HEK293 (cell line): ENCODE results near the gene CELSR1.

Experiments used
- CTCF ChIA-PET: fragments of 350-600 bp; formaldehyde crosslinking; extraction: SDS; loops from one replicate; lab custom pipeline; 2021; ENCODE audit warnings: antibody characterized with exemption; lab: Yijun Ruan, JAX
- POLR2A ChIA-PET: fragments of 300-600 bp; formaldehyde crosslinking; extraction: SDS; loops from one replicate; lab custom pipeline; 2020; ENCODE audit warnings: antibody characterized with exemption, inconsistent platforms; lab: Yijun Ruan, JAX
- H3K27ac ChIP-seq: fragments of 200-500 bp; sonication (Bioruptor generic); 2 replicates; pipeline ENCODE4 v1.5.1; 2014; ENCODE audit warnings: low read depth, low read length, control low read depth, inconsistent platforms; ENCODE audit errors: extremely low read depth
- H3K36me3 ChIP-seq, 2 experiments: fragments of 200-500 bp in 1 of 2; sonication (Bioruptor generic) in 1 of 2; 1 replicate in 1 of 2; 2 replicates in 1 of 2; pipeline ENCODE4 v1.5.1; 2014 to 2017; ENCODE audit warnings: inconsistent platforms in 2 of 2, low read length in 2 of 2; ENCODE audit not compliant: control insufficient read depth in 2 of 2, insufficient read depth in 1 of 2
- H3K4me1 ChIP-seq: fragments of 200-500 bp; sonication (Bioruptor generic); 2 replicates; pipeline ENCODE4 v1.5.1; 2014; ENCODE audit warnings: mild to moderate bottlenecking, low read length, inconsistent platforms; ENCODE audit not compliant: control insufficient read depth, insufficient read depth
- H3K4me3 ChIP-seq: 2 replicates; pipeline ENCODE4 v1.5.1; 2011; ENCODE audit warnings: low read depth, mild to moderate bottlenecking, control low read depth, low read length, moderate library complexity
- H3K9me3 ChIP-seq: fragments of 200-500 bp; sonication (Bioruptor generic); 2 replicates; pipeline ENCODE4 v1.5.1; 2014; ENCODE audit warnings: low read depth, low read length, inconsistent platforms; ENCODE audit not compliant: control insufficient read depth, insufficient read depth
- BCL11A ChIP-seq: fragments of 450-650 bp; formaldehyde crosslinking; IDR thresholded peaks from 2 replicates; pipeline ENCODE4 v1.5.1; 2016; ENCODE audit warnings: low read depth, missing biosample characterization, missing genetic modification characterization
- FEZF1 ChIP-seq: fragments of 450-650 bp; formaldehyde crosslinking; IDR thresholded peaks from 2 replicates; pipeline ENCODE4 v1.5.1; 2016; ENCODE audit warnings: missing biosample characterization, missing genetic modification characterization
- KLF7 ChIP-seq: fragments of 450-650 bp; formaldehyde crosslinking; IDR thresholded peaks from 2 replicates; pipeline ENCODE4 v1.5.1; 2016; ENCODE audit warnings: missing biosample characterization, missing genetic modification characterization, borderline replicate concordance
- KLF8 ChIP-seq: fragments of 450-650 bp; formaldehyde crosslinking; IDR thresholded peaks from 2 replicates; pipeline ENCODE4 v1.5.1; 2016; ENCODE audit warnings: missing biosample characterization, missing genetic modification characterization
- REPIN1 ChIP-seq: fragments of 450-650 bp; formaldehyde crosslinking; IDR thresholded peaks from 2 replicates; pipeline ENCODE4 v1.5.1; 2017; ENCODE audit warnings: missing biosample characterization, missing genetic modification characterization, low read depth
- TSHZ1 ChIP-seq: fragments of 450-650 bp; formaldehyde crosslinking; IDR thresholded peaks from 2 replicates; pipeline ENCODE4 v1.5.1; 2016; ENCODE audit warnings: missing biosample characterization, missing genetic modification characterization, borderline replicate concordance
- ZBTB48 ChIP-seq: fragments of 450-650 bp; formaldehyde crosslinking; IDR thresholded peaks from 2 replicates; pipeline ENCODE4 v1.5.1; 2016; ENCODE audit warnings: missing biosample characterization, missing genetic modification characterization
- ZNF175 ChIP-seq: fragments of 450-650 bp; formaldehyde crosslinking; IDR thresholded peaks from 2 replicates; pipeline ENCODE4 v1.5.1; 2016; ENCODE audit warnings: missing biosample characterization, missing genetic modification characterization
- ZNF221 ChIP-seq: fragments of 450-650 bp; formaldehyde crosslinking; IDR thresholded peaks from 2 replicates; pipeline ENCODE4 v1.5.1; 2017; ENCODE audit warnings: missing biosample characterization, missing genetic modification characterization, borderline replicate concordance
- ZNF354C ChIP-seq: fragments of 450-650 bp; formaldehyde crosslinking; IDR thresholded peaks from 2 replicates; pipeline ENCODE4 v1.5.1; 2016; ENCODE audit warnings: missing biosample characterization, missing genetic modification characterization, low read depth, borderline replicate concordance
- ZNF510 ChIP-seq: fragments of 450-650 bp; formaldehyde crosslinking; IDR thresholded peaks from 2 replicates; pipeline ENCODE4 v1.5.1; 2018; ENCODE audit warnings: mild to moderate bottlenecking, missing genetic modification characterization, missing biosample characterization; ENCODE audit not compliant: insufficient replicate concordance
- ZNF530 ChIP-seq: fragments of 450-650 bp; formaldehyde crosslinking; IDR thresholded peaks from 2 replicates; pipeline ENCODE4 v1.5.1; 2016; ENCODE audit warnings: low read depth, missing biosample characterization, missing genetic modification characterization
- ZNF561 ChIP-seq: fragments of 450-650 bp; IDR thresholded peaks from 2 replicates; pipeline ENCODE4 v1.5.1; 2018; ENCODE audit warnings: missing biosample characterization, missing genetic modification characterization, borderline replicate concordance
- ZNF624 ChIP-seq: fragments of 450-650 bp; formaldehyde crosslinking; IDR thresholded peaks from 2 replicates; pipeline ENCODE4 v1.5.1; 2017; ENCODE audit warnings: missing biosample characterization, missing genetic modification characterization
- ZNF629 ChIP-seq: fragments of 450-650 bp; formaldehyde crosslinking; IDR thresholded peaks from 2 replicates; pipeline ENCODE4 v1.5.1; 2017; ENCODE audit warnings: missing biosample characterization, missing genetic modification characterization
- ZNF785 ChIP-seq: fragments of 450-650 bp; formaldehyde crosslinking; IDR thresholded peaks from 2 replicates; pipeline ENCODE4 v1.5.1; 2016; ENCODE audit warnings: missing biosample characterization, missing genetic modification characterization
- ZNF791 ChIP-seq: fragments of 450-650 bp; formaldehyde crosslinking; IDR thresholded peaks from 2 replicates; pipeline ENCODE4 v1.5.1; 2016; ENCODE audit warnings: missing biosample characterization, missing genetic modification characterization
- ZSCAN23 ChIP-seq: fragments of 450-650 bp; formaldehyde crosslinking; IDR thresholded peaks from 2 replicates; pipeline ENCODE4 v1.5.1; 2016; ENCODE audit warnings: missing biosample characterization, missing genetic modification characterization
- TF ChIP-seq, protein P1 (sequence below): fragments of 450-650 bp; formaldehyde crosslinking; IDR thresholded peaks from 2 replicates; pipeline ENCODE4 v1.5.1; 2016; ENCODE audit warnings: missing biosample characterization, missing genetic modification characterization
- TF ChIP-seq, protein P2 (sequence below): fragments of 450-650 bp; formaldehyde crosslinking; IDR thresholded peaks from 2 replicates; pipeline ENCODE4 v1.5.1; 2016; ENCODE audit warnings: missing biosample characterization, missing genetic modification characterization
- TF ChIP-seq, protein P3 (sequence below): fragments of 450-650 bp; formaldehyde crosslinking; IDR thresholded peaks from 2 replicates; pipeline ENCODE4 v1.5.1; 2017; ENCODE audit warnings: missing biosample characterization, missing genetic modification characterization

Gene CELSR1

GRCh38 chr22:46323162-46323561 is 214.3 kb downstream of the CELSR1 start (continued):
- TF ChIP-seq TSHZ1 (tag by site-specific recombination) (no peak), REPIN1 (tag by site-specific recombination) (no peak)

DNA sequence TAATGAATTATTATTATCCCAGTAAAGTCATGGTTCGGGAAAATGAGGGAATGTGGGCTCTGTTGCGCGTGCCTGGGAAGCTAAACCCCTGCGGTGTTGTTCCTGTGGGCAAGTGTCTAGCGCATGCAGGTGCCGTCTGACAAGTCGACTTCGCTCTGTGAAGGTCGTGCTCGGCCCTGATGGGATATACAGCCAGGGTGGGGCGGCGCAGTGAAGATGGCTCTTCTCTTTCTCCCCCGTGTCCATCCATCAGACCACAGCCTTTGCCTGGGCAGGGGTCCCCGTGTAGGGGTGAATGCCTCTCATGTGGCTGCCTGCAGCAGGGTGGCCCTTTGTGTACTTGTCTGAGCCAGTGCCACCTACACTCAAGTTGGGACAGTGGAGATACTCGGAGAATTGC is 214.7 kb downstream of the CELSR1 start:
- Histone ChIP-seq H3K9me3 (no peaks in the 10 kb centered on the region), H3K4me1 (no peaks in the 10 kb centered on the region)
- TF ChIP-seq KLF8 (no peak), ZNF510 (no peak), ZNF791 (tag by site-specific recombination) (no peak), ZSCAN23 (tag by site-specific recombination) (no peak), ZNF175 (tag by site-specific recombination) (no peak), ZBTB48 (tag by site-specific recombination) (no peak), ZNF561 (tag by site-specific recombination) (no peak), ZNF624 (no peak), BCL11A (tag by site-specific recombination) (no peak), ZNF785 (no peak), ZNF221 (tag by site-specific recombination) (no peak), KLF7 (tag by site-specific recombination) (no peak), ZNF354C (tag by site-specific recombination) (no peak), FEZF1 (tag by site-specific recombination) (no peak), ZNF530 (tag by site-specific recombination) (no peak), ZNF629 (tag by site-specific recombination) (no peak)
- TF ChIP-seq, protein P1, sequence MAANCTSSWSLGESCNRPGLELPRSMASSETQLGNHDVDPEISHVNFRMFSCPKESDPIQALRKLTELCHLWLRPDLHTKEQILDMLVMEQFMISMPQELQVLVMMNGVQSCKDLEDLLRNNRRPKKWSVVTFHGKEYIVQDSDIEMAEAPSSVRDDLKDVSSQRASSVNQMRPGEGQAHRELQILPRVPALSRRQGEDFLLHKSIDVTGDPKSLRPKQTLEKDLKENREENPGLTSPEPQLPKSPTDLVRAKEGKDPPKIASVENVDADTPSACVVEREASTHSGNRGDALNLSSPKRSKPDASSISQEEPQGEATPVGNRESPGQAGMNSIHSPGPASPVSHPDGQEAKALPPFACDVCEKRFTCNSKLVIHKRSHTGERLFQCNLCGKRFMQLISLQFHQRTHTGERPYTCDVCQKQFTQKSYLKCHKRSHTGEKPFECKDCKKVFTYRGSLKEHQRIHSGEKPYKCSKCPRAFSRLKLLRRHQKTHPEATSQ, result no peak
- TF ChIP-seq, protein P2, sequence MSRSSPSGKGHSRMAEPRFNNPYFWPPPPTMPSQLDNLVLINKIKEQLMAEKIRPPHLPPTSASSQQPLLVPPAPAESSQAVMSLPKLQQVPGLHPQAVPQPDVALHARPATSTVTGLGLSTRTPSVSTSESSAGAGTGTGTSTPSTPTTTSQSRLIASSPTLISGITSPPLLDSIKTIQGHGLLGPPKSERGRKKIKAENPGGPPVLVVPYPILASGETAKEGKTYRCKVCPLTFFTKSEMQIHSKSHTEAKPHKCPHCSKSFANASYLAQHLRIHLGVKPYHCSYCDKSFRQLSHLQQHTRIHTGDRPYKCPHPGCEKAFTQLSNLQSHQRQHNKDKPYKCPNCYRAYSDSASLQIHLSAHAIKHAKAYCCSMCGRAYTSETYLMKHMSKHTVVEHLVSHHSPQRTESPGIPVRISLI (tag by site-specific recombination), result no peak
- TF ChIP-seq, protein P3, sequence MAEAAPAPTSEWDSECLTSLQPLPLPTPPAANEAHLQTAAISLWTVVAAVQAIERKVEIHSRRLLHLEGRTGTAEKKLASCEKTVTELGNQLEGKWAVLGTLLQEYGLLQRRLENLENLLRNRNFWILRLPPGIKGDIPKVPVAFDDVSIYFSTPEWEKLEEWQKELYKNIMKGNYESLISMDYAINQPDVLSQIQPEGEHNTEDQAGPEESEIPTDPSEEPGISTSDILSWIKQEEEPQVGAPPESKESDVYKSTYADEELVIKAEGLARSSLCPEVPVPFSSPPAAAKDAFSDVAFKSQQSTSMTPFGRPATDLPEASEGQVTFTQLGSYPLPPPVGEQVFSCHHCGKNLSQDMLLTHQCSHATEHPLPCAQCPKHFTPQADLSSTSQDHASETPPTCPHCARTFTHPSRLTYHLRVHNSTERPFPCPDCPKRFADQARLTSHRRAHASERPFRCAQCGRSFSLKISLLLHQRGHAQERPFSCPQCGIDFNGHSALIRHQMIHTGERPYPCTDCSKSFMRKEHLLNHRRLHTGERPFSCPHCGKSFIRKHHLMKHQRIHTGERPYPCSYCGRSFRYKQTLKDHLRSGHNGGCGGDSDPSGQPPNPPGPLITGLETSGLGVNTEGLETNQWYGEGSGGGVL, result no peak
- TF ChIP-seq, all 188 proteins: peak for 0
- CTCF ChIA-PET, result no interaction called here
- peaks cover 70 to 96% of the 10 kb centered on the region in 2 experiments for H3K36me3 ChIP-seq
- no peak overlapping the region for H3K4me3 ChIP-seq
- POLR2A ChIA-PET, result no interaction called here
- H3K27ac ChIP-seq, result no peak overlapping the region
